Neuronal stem cell (in vitro differentiated cells): ENCODE measurements around the gene TCIRG1.
A peak's percentile ranks its signal among the peaks of the same experiment; 100 is the strongest.

Source experiments
- DNase-seq: peaks from one replicate; pipeline ENCODE4 v3.0.0-alpha.2; 2013; ENCODE audit warnings: low spot score
- H2AFZ ChIP-seq: one replicate; pipeline ENCODE4 v1.6.1; 2013; ENCODE audit warnings: mild to moderate bottlenecking, low read length, inconsistent platforms
- H2AK5ac ChIP-seq: 2 replicates; pipeline ENCODE4 v1.6.1; 2013; ENCODE audit warnings: low read depth, mild to moderate bottlenecking, inconsistent platforms, low read length, moderate library complexity, mixed read lengths
- H2BK120ac ChIP-seq: 2 replicates; pipeline ENCODE4 v1.6.1; 2013; ENCODE audit warnings: low read depth, mild to moderate bottlenecking, inconsistent platforms, low read length, moderate library complexity, mixed read lengths
- H2BK12ac ChIP-seq: one replicate; pipeline ENCODE4 v1.6.1; 2013; ENCODE audit warnings: low read length, inconsistent platforms
- H2BK15ac ChIP-seq: 2 replicates; pipeline ENCODE4 v1.6.1; 2013; ENCODE audit warnings: mild to moderate bottlenecking, low read length, inconsistent platforms, mixed read lengths
- H2BK5ac ChIP-seq: one replicate; pipeline ENCODE4 v1.6.1; 2013; ENCODE audit warnings: inconsistent platforms, mild to moderate bottlenecking, low read length, moderate library complexity
- H3K14ac ChIP-seq: one replicate; pipeline ENCODE4 v1.6.1; 2013; ENCODE audit warnings: low read length, inconsistent platforms
- H3K18ac ChIP-seq: 2 replicates; pipeline ENCODE4 v1.6.1; 2013; ENCODE audit warnings: low read length, inconsistent platforms
- H3K23ac ChIP-seq: 2 replicates; pipeline ENCODE4 v1.6.1; 2013; ENCODE audit warnings: low read depth, mild to moderate bottlenecking, mixed read lengths, low read length, inconsistent platforms; ENCODE audit not compliant: poor library complexity
- H3K27ac ChIP-seq: replicated peaks from 3 replicates; pipeline ENCODE4 v1.5.1; 2013; ENCODE audit warnings: low read length, inconsistent platforms
- H3K27me3 ChIP-seq, 3 experiments: 2 replicates each; pipeline ENCODE4 v1.6.1; 2013; ENCODE audit warnings: low read length in 3 of 3, mild to moderate bottlenecking in 2 of 3, inconsistent platforms in 1 of 3, low read depth in 1 of 3, mixed read lengths in 1 of 3, moderate library complexity in 1 of 3; ENCODE audit not compliant: control insufficient read depth in 3 of 3, insufficient read depth in 3 of 3
- H3K36me3 ChIP-seq, 2 donors: replicated peaks in 1 of 2; 2 replicates each; pipeline ENCODE4 v1.6.1; 2013; ENCODE audit warnings: low read length in 2 of 2; ENCODE audit not compliant: control insufficient read depth in 2 of 2, insufficient read depth in 2 of 2
- H3K4ac ChIP-seq: 2 replicates; pipeline ENCODE4 v1.6.1; 2013; ENCODE audit warnings: inconsistent platforms, mild to moderate bottlenecking, low read length, moderate library complexity
- H3K4me1 ChIP-seq, 2 donors: 1 replicate in 1 of 2; 2 replicates in 1 of 2; pipeline ENCODE4 v1.6.1; 2013; ENCODE audit warnings: low read length in 2 of 2, low read depth in 1 of 2; ENCODE audit not compliant: control insufficient read depth in 2 of 2, insufficient read depth in 1 of 2
- H3K4me2 ChIP-seq: one replicate; pipeline ENCODE4 v1.6.1; 2013; ENCODE audit warnings: mild to moderate bottlenecking, low read length, inconsistent platforms; ENCODE audit not compliant: insufficient read depth, poor library complexity, severe bottlenecking
- H3K4me3 ChIP-seq, 2 donors: 2 replicates each; pipeline ENCODE4 v1.5.1; 2013; ENCODE audit warnings: low read length in 2 of 2, mild to moderate bottlenecking in 2 of 2, inconsistent platforms in 1 of 2, moderate library complexity in 1 of 2
- H3K79me1 ChIP-seq: one replicate; pipeline ENCODE4 v1.6.1; 2013; ENCODE audit warnings: low read depth, mild to moderate bottlenecking, inconsistent platforms, low read length, moderate library complexity
- H3K9ac ChIP-seq: one replicate; pipeline ENCODE4 v1.6.1; 2013; ENCODE audit warnings: mild to moderate bottlenecking, low read depth, low read length, inconsistent platforms; ENCODE audit not compliant: poor library complexity
- H3K9me3 ChIP-seq, 2 donors: replicated peaks in 1 of 2; 2 replicates each; pipeline versions ENCODE3 to v1.6.1; 2013; ENCODE audit warnings: low read length in 2 of 2, mild to moderate bottlenecking in 2 of 2, inconsistent platforms in 1 of 2, low read depth in 1 of 2, mixed read lengths in 1 of 2, moderate library complexity in 1 of 2; ENCODE audit not compliant: control insufficient read depth in 2 of 2, insufficient read depth in 1 of 2
- H4K8ac ChIP-seq: one replicate; pipeline ENCODE4 v1.6.1; 2013; ENCODE audit warnings: low read depth, mild to moderate bottlenecking, inconsistent platforms, low read length, moderate library complexity
- H4K91ac ChIP-seq: one replicate; pipeline ENCODE4 v1.6.1; 2013; ENCODE audit warnings: low read length, low read depth, mild to moderate bottlenecking, inconsistent platforms; ENCODE audit not compliant: poor library complexity
- WGBS, 2 donors: extraction: QIAGEN DNeasy Blood & Tissue Kit; methylation state at CpG; one replicate each; pipeline ENCODE4 v1.1.7; 2013; ENCODE audit warnings: missing lambda C conversion rate in 2 of 2, mixed read lengths in 1 of 2; ENCODE audit not compliant: insufficient read length in 2 of 2, insufficient replicate concordance in 1 of 2; ENCODE audit errors: extremely low coverage in 2 of 2; 5-methylcytosine and 5-hydroxymethylcytosine counted together

Gene TCIRG1

DNA sequence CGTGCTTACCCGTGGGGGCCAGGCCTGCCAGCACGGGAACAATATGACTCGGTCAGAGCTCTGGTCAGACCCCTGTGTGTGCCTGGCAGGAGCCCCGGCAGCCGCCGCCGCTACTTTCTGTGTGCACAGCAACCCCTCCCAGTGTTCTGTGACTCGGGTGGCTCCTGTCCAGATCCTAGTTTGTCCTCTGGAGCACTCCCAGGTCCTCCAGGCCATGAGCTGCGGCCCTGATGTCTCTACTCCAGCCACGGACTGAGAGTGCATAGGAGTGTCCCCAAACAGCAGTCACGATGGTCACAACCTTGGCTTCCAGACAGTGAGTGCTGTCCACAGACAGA, 5.1 kb upstream of the TCIRG1 start:
- H3K4me1 ChIP-seq, result peaks cover 19 to 26% of the 10 kb centered on the region in 2 donors
- no peak overlapping the region for H3K4me2 ChIP-seq
- H3K9ac ChIP-seq, result no peak overlapping the region
- H3K23ac ChIP-seq, result no peak overlapping the region
- H3K14ac ChIP-seq, result no peak overlapping the region
- H3K36me3 ChIP-seq, result peaks cover 26 to 42% of the 10 kb centered on the region in 2 donors
- H2BK12ac ChIP-seq, result no peak overlapping the region
- peak overlapping the region; percentile 13 for H2BK5ac ChIP-seq
- no peak overlapping the region for H3K4me3 ChIP-seq
- no peak overlapping the region for H3K4ac ChIP-seq
- no peak overlapping the region for H3K27ac ChIP-seq
- no peak overlapping the region for H2AFZ ChIP-seq
- WGBS, 2 donors, result no CpG with 5 or more reads among the region's 12 CpGs
- peaks cover 0 to 6% of the 10 kb centered on the region in 2 donors for H3K9me3 ChIP-seq
- no peak overlapping the region for H2AK5ac ChIP-seq
- H2BK15ac ChIP-seq, result no peak overlapping the region
- no peak overlapping the region for H4K8ac ChIP-seq
- H4K91ac ChIP-seq, result no peak overlapping the region
- H3K18ac ChIP-seq, result no peak overlapping the region
- H2BK120ac ChIP-seq, result no peak overlapping the region
- no peak for DNase-seq
- H3K79me1 ChIP-seq, result peaks cover 20% of the 10 kb centered on the region
- no peaks in the 10 kb centered on the region for H3K27me3 ChIP-seq

DNA sequence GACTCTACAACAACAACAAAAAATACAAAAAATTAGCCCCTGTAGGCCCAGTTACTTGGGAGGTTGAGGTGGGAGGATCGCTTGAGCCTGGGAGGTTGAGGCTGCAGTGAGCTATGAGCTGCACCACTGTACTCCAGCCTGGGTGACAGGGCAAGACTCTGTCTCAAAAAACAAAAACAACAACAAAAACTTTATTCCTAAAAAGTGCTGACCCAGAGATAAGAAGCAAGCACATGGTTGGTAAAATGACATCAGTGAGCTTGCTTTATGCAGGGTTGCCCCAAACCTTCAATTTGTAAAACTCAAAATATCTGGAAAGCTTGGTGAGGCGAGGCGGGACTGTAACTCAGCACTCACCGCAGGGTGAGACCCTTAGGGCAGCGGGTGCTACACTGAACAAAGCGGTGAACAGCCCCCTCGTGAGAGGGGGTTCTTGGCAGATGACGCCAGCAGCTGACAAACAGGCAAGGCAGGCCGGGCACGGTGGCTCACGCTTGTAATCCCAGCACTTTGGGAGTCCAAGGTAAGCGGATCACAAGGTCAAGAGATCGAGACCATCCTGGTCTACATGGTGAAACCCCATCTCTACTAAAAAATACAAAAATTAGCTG, 3.5 kb upstream of the TCIRG1 start:
- H4K8ac ChIP-seq, result no peak overlapping the region
- no peak overlapping the region for H3K14ac ChIP-seq
- WGBS, 2 donors, result no CpG with 5 or more reads among the region's 13 CpGs
- no peak overlapping the region for H2BK5ac ChIP-seq
- peaks cover 22 to 29% of the 10 kb centered on the region in 2 donors for H3K4me1 ChIP-seq
- H3K9me3 ChIP-seq, result no peaks in the 10 kb centered on the region
- H2BK120ac ChIP-seq, result no peak overlapping the region
- H2BK12ac ChIP-seq, result no peak overlapping the region
- no peak overlapping the region for H3K23ac ChIP-seq
- no peak overlapping the region for H2AFZ ChIP-seq
- no peak overlapping the region for H2AK5ac ChIP-seq
- H3K4ac ChIP-seq, result no peak overlapping the region
- H3K36me3 ChIP-seq, result peaks cover 26 to 42% of the 10 kb centered on the region in 2 donors
- H3K18ac ChIP-seq, result no peak overlapping the region
- H3K27me3 ChIP-seq, result no peaks in the 10 kb centered on the region
- no peak overlapping the region for H3K4me2 ChIP-seq
- no peak for DNase-seq
- H3K79me1 ChIP-seq, result peaks cover 17% of the 10 kb centered on the region
- H3K4me3 ChIP-seq, result no peak overlapping the region
- no peak overlapping the region for H3K9ac ChIP-seq
- H3K27ac ChIP-seq, result no peak overlapping the region
- no peak overlapping the region for H4K91ac ChIP-seq
- no peak overlapping the region for H2BK15ac ChIP-seq

DNA sequence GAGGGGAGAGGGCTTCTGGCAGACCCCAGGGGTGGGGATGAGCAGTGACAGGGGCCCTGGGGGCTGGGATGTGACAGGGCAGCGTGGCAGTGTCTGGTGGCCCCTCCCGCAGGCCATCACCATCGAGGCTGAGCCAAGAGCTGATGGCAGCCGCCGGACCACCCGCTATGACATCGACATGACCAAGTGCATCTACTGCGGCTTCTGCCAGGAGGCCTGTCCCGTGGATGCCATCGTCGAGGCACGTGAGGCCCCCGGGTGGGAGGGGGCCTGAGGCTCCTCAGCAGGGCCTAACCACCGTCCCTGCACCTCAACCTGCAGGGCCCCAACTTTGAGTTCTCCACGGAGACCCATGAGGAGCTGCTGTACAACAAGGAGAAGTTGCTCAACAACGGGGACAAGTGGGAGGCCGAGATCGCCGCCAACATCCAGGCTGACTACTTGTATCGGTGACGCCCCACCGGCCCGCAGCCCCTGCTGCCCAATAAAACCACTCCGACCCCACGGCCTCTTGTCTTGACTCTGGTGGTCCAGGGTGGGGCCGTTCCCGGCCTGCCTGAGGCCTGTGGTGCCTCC, 2.6 kb upstream of the TCIRG1 start:
- Histone ChIP-seq H3K9ac (no peak overlapping the region), H3K4ac (no peak overlapping the region), H3K4me2 (no peak overlapping the region), H3K4me3 (no peak overlapping the region), H2BK120ac (no peak overlapping the region), H2BK5ac (no peak overlapping the region), H2AFZ (no peak overlapping the region), H3K9me3 (no peaks in the 10 kb centered on the region), H3K18ac (no peak overlapping the region), H2BK15ac (no peak overlapping the region), H3K79me1 (peaks cover 15% of the 10 kb centered on the region), H4K8ac (peak overlapping the region; percentile 17), H4K91ac (no peak overlapping the region), H2AK5ac (no peak overlapping the region), H3K23ac (no peak overlapping the region), H2BK12ac (no peak overlapping the region), H3K27ac (no peak overlapping the region), H3K14ac (peak overlapping the region; percentile 38), H3K36me3 (peaks cover 26 to 42% of the 10 kb centered on the region in 2 donors), H3K27me3 (no peaks in the 10 kb centered on the region), H3K4me1 (peaks cover 20 to 31% of the 10 kb centered on the region in 2 donors)
- WGBS, 2 donors, result no CpG with 5 or more reads among the region's 27 CpGs
- no peak for DNase-seq

GRCh38 chr11:68036717-68037239, 2.0 kb upstream of the TCIRG1 start:
- H3K14ac ChIP-seq, result no peak overlapping the region
- no peak overlapping the region for H4K8ac ChIP-seq
- H2AFZ ChIP-seq, result no peak overlapping the region
- H2BK12ac ChIP-seq, result peak overlapping the region; percentile 73
- H3K27me3 ChIP-seq, result no peaks in the 10 kb centered on the region
- no CpG with 5 or more reads among the region's 14 CpGs for WGBS, 2 donors
- H4K91ac ChIP-seq, result no peak overlapping the region
- no peak overlapping the region for H3K4me3 ChIP-seq
- H3K9ac ChIP-seq, result no peak overlapping the region
- H2BK5ac ChIP-seq, result peak overlapping the region; percentile 82
- peaks cover 26 to 42% of the 10 kb centered on the region in 2 donors for H3K36me3 ChIP-seq
- peaks cover 15 to 26% of the 10 kb centered on the region in 2 donors for H3K4me1 ChIP-seq
- no peak overlapping the region for H3K4me2 ChIP-seq
- no peak overlapping the region for H2BK120ac ChIP-seq
- H3K4ac ChIP-seq, result no peak overlapping the region
- H3K9me3 ChIP-seq, result no peaks in the 10 kb centered on the region
- peak overlapping the region; percentile 80 for H3K23ac ChIP-seq
- H3K18ac ChIP-seq, result no peak overlapping the region
- H3K27ac ChIP-seq, result no peak overlapping the region
- no peak for DNase-seq
- peaks cover 11% of the 10 kb centered on the region for H3K79me1 ChIP-seq
- no peak overlapping the region for H2AK5ac ChIP-seq
- no peak overlapping the region for H2BK15ac ChIP-seq
